WTC11 (cell line): Measurements from ENCODE around the gene EDC4. TPM values are rescaled to one million over a fixed set of nuclear protein-coding genes. Genes with fewer than 3 reads are reported as not detected.
A peak's percentile ranks its signal among the peaks of the same experiment; 100 is the strongest.

Experiments used
- ATF3 ChIP-seq: sonication (generic); formaldehyde crosslinking; conservative IDR thresholded peaks from 2 replicates; pipeline ENCODE4 v1.8.1; 2022; ENCODE audit warnings: mild to moderate bottlenecking, missing genetic modification reagents
- E2F1 ChIP-seq: sonication (generic); formaldehyde crosslinking; IDR thresholded peaks from 2 replicates; pipeline ENCODE4 v1.8.0; 2022; ENCODE audit warnings: mild to moderate bottlenecking, missing genetic modification reagents
- E2F4 ChIP-seq: sonication (generic); formaldehyde crosslinking; IDR thresholded peaks from 2 replicates; pipeline ENCODE4 v1.8.1; 2022; ENCODE audit warnings: low read depth, mild to moderate bottlenecking, moderate library complexity, missing genetic modification reagents, borderline replicate concordance
- EMX1 ChIP-seq: fragments of 250-450 bp; sonication (Bioruptor Pico); IDR thresholded peaks from 2 replicates; pipeline ENCODE4 v1.8.0; 2021; ENCODE audit warnings: mild to moderate bottlenecking
- ETV6 ChIP-seq: sonication (generic); formaldehyde crosslinking; IDR thresholded peaks from 2 replicates; pipeline ENCODE4 v1.8.1; 2022; ENCODE audit warnings: mild to moderate bottlenecking, missing genetic modification reagents
- FOXP1 ChIP-seq: sonication (generic); formaldehyde crosslinking; IDR thresholded peaks from 2 replicates; pipeline ENCODE4 v1.8.0; 2022; ENCODE audit warnings: missing genetic modification reagents, mild to moderate bottlenecking, moderate library complexity, borderline replicate concordance
- FOXP4 ChIP-seq: sonication (generic); formaldehyde crosslinking; IDR thresholded peaks from 2 replicates; pipeline ENCODE4 v1.8.0; 2022; ENCODE audit warnings: mild to moderate bottlenecking, missing genetic modification reagents
- HMGXB4 ChIP-seq: sonication (generic); formaldehyde crosslinking; IDR thresholded peaks from 2 replicates; pipeline ENCODE4 v1.8.1; 2023; ENCODE audit warnings: mild to moderate bottlenecking, moderate library complexity, missing genetic modification reagents
- IRF1 ChIP-seq: sonication (generic); formaldehyde crosslinking; IDR thresholded peaks from 2 replicates; pipeline ENCODE4 v1.8.0; 2023; ENCODE audit warnings: missing genetic modification reagents
- IRF2 ChIP-seq: sonication (generic); formaldehyde crosslinking; IDR thresholded peaks from 2 replicates; pipeline ENCODE4 v1.8.0; 2022; ENCODE audit warnings: low read depth, missing genetic modification reagents, borderline replicate concordance
- KAT7 ChIP-seq: sonication (generic); formaldehyde crosslinking; IDR thresholded peaks from 2 replicates; pipeline ENCODE4 v1.8.1; 2023; ENCODE audit warnings: missing genetic modification reagents, mild to moderate bottlenecking, borderline replicate concordance
- MLX ChIP-seq: sonication (generic); formaldehyde crosslinking; IDR thresholded peaks from 2 replicates; pipeline ENCODE4 v1.8.1; 2023; ENCODE audit warnings: mild to moderate bottlenecking, missing genetic modification reagents, moderate library complexity
- MXD4 ChIP-seq: fragments of 250-450 bp; sonication (Bioruptor Pico); IDR thresholded peaks from 2 replicates; pipeline ENCODE4 v1.8.0; 2021; ENCODE audit warnings: mild to moderate bottlenecking, moderate library complexity, borderline replicate concordance
- NFE2L1 ChIP-seq: sonication (generic); formaldehyde crosslinking; IDR thresholded peaks from 2 replicates; pipeline ENCODE4 v1.8.1; 2023; ENCODE audit warnings: missing genetic modification reagents
- OVOL2 ChIP-seq: fragments of 250-450 bp; sonication (Bioruptor Pico); IDR thresholded peaks from 2 replicates; pipeline ENCODE4 v1.9.0; 2021; ENCODE audit warnings: mild to moderate bottlenecking, borderline replicate concordance
- PREB ChIP-seq: sonication (generic); formaldehyde crosslinking; IDR thresholded peaks from 2 replicates; pipeline ENCODE4 v1.8.1; 2022; ENCODE audit warnings: mild to moderate bottlenecking, missing genetic modification reagents, moderate library complexity, borderline replicate concordance
- PRRX2 ChIP-seq: fragments of 250-450 bp; sonication (Bioruptor Pico); IDR thresholded peaks from 2 replicates; pipeline ENCODE4 v1.8.0; 2021; ENCODE audit warnings: mild to moderate bottlenecking
- RELA ChIP-seq: sonication (generic); formaldehyde crosslinking; IDR thresholded peaks from 2 replicates; pipeline ENCODE4 v1.8.1; 2022; ENCODE audit warnings: missing genetic modification reagents, mild to moderate bottlenecking, borderline replicate concordance
- SOX15 ChIP-seq: fragments of 250-450 bp; sonication (Bioruptor Pico); IDR thresholded peaks from 2 replicates; pipeline ENCODE4 v1.9.0; 2021; ENCODE audit warnings: mild to moderate bottlenecking
- SP1 ChIP-seq: sonication (generic); formaldehyde crosslinking; conservative IDR thresholded peaks from 2 replicates; pipeline ENCODE4 v1.8.1; 2022; ENCODE audit warnings: missing genetic modification reagents
- USF2 ChIP-seq: sonication (generic); formaldehyde crosslinking; IDR thresholded peaks from 2 replicates; pipeline ENCODE4 v1.8.1; 2023; ENCODE audit warnings: mild to moderate bottlenecking, missing genetic modification reagents, moderate library complexity
- ZBTB43 ChIP-seq: sonication (generic); formaldehyde crosslinking; IDR thresholded peaks from 2 replicates; pipeline ENCODE4 v1.8.1; 2023; ENCODE audit warnings: mild to moderate bottlenecking, missing genetic modification reagents
- ZNF138 ChIP-seq: sonication (generic); formaldehyde crosslinking; conservative IDR thresholded peaks from 2 replicates; pipeline ENCODE4 v1.8.1; 2022; ENCODE audit warnings: mild to moderate bottlenecking, moderate library complexity, missing genetic modification reagents
- ZNF219 ChIP-seq: sonication (generic); formaldehyde crosslinking; IDR thresholded peaks from 2 replicates; pipeline ENCODE4 v1.8.0; 2023; ENCODE audit warnings: missing genetic modification reagents, mild to moderate bottlenecking, borderline replicate concordance
- ZNF317 ChIP-seq: sonication (generic); formaldehyde crosslinking; IDR thresholded peaks from 2 replicates; pipeline ENCODE4 v1.8.1; 2023; ENCODE audit warnings: low read depth, mild to moderate bottlenecking, moderate library complexity, missing genetic modification reagents, borderline replicate concordance
- ZNF671 ChIP-seq: fragments of 250-450 bp; sonication (Bioruptor Pico); IDR thresholded peaks from 2 replicates; pipeline ENCODE4 v1.8.0; 2021; ENCODE audit warnings: mild to moderate bottlenecking
- total RNA-seq: library from RNA; stranded (reverse); gene quantifications from 3 replicates; pipeline ENCODE4 v1.2.3, GENCODE V29; 2021

Gene EDC4
- total RNA-seq, 1 experiment from 2014 or later, result 83.7 TPM

- peak; percentile 65; the same call in 1 of the 2 replicates for TF ChIP-seq IRF1
- peak; percentile 30; the same call in 1 of the 2 replicates for TF ChIP-seq PRRX2
- TF ChIP-seq FOXP4 (CRISPR knock-in tag), result peak; percentile 52
- 0 out of 2 replicates have a peak, but pooled peaks have one; percentile 26 for TF ChIP-seq ATF3 (CRISPR knock-in tag)
- TF ChIP-seq ZNF671 (CRISPR knock-in tag), result peak; percentile 76
- peak; percentile 15; the same call in 1 of the 2 replicates for TF ChIP-seq ZNF317 (CRISPR knock-in tag)
- TF ChIP-seq USF2 (CRISPR knock-in tag), result no peak
- TF ChIP-seq OVOL2 (CRISPR knock-in tag), result peak; percentile 71; the same call in 1 of the 2 replicates
- peak; percentile 85; the same call in 1 of the 2 replicates for TF ChIP-seq ZBTB43 (CRISPR knock-in tag)
- 0 out of 2 replicates have a peak, but pooled peaks have one; percentile 69 for TF ChIP-seq IRF2 (CRISPR knock-in tag)
- peak; percentile 98 for TF ChIP-seq KAT7
- TF ChIP-seq SP1 (CRISPR knock-in tag), result peak; percentile 89
- TF ChIP-seq ETV6, result peak; percentile 47
- peak; percentile 61; the same call in 1 of the 2 replicates for TF ChIP-seq MLX (CRISPR knock-in tag)
- TF ChIP-seq FOXP1 (CRISPR knock-in tag), result peak; percentile 96
- peak; percentile 84; the same call in 1 of the 2 replicates for TF ChIP-seq E2F4
- no peak for TF ChIP-seq MXD4
- TF ChIP-seq E2F1, result 0 out of 2 replicates have a peak, but pooled peaks have one; percentile 15
- TF ChIP-seq RELA (CRISPR knock-in tag), result peak; percentile 88; the same call in 1 of the 2 replicates
- no peak for TF ChIP-seq ZNF138 (CRISPR knock-in tag)
- peak; percentile 86; the same call in 1 of the 2 replicates for TF ChIP-seq NFE2L1 (CRISPR knock-in tag)
- TF ChIP-seq SOX15 (CRISPR knock-in tag), result no peak
- TF ChIP-seq PREB (CRISPR knock-in tag), result peak; percentile 84; the same call in 1 of the 2 replicates
- TF ChIP-seq ZNF219 (CRISPR knock-in tag), result 0 out of 2 replicates have a peak, but pooled peaks have one; percentile 62
- peak; percentile 73; the same call in 1 of the 2 replicates for TF ChIP-seq HMGXB4 (CRISPR knock-in tag)
- 0 out of 2 replicates have a peak, but pooled peaks have one; percentile 92 for TF ChIP-seq EMX1 (CRISPR knock-in tag)
These were observed at the start of gene EDC4 (continued) for GRCh38 chr16:67872631-67873434.
